Activated naive CD4-positive, alpha-beta T cell (primary cell): ENCODE data around the gene MC4R.
"Not testable (repeated sequence)": the region's sequence is repeated elsewhere in the genome, so short reads cannot be mapped to it uniquely, and the experiment has no call there.

Source experiments
- DNase-seq, 4 experiments: peaks; one replicate each; lab custom pipeline; 2025; lab: John Stamatoyannopoulos, UW

Gene MC4R

GRCh38 chr18:60372596-60372995 is at the start of gene MC4R:
TSS of gene MC4R (minus strand) at chr18:60372775. CDS start at chr18:60372349, 426 bp downstream.
- no peak for DNase-seq

GRCh38 chr18:60422306-60422705 is 49.7 kb upstream of the MC4R start:
- DNase-seq: not testable (repeated sequence)

- DNase-seq: no peak
These were observed 49.0 kb upstream of the MC4R start for GRCh38 chr18:60421356-60422118.

- no peak for DNase-seq
These were observed 45.4 kb upstream of the MC4R start for GRCh38 chr18:60417946-60418345.

GRCh38 chr18:60413944-60414547 is 41.5 kb upstream of the MC4R start:
- no peak for DNase-seq

- no peak for DNase-seq
These were observed 39.1 kb upstream of the MC4R start for GRCh38 chr18:60411715-60412114.

- DNase-seq: no peak
These were observed 34.1 kb upstream of the MC4R start for GRCh38 chr18:60406721-60407120.

GRCh38 chr18:60404486-60405085 is 32.0 kb upstream of the MC4R start:
- DNase-seq: no peak

- no peak for DNase-seq
These were observed 28.8 kb upstream of the MC4R start for GRCh38 chr18:60401346-60401745.

- no peak for DNase-seq
These were observed 19.1 kb upstream of the MC4R start for GRCh38 chr18:60391571-60392226.

- no peak for DNase-seq
These were observed 16.7 kb upstream of the MC4R start for GRCh38 chr18:60389314-60389713.

GRCh38 chr18:60385693-60386092 is 13.1 kb upstream of the MC4R start:
- no peak for DNase-seq

GRCh38 chr18:60383893-60384292 is 11.3 kb upstream of the MC4R start:
- DNase-seq: no peak

- DNase-seq: no peak
These were observed 5.3 kb upstream of the MC4R start for GRCh38 chr18:60377778-60378469.

GRCh38 chr18:60372132-60372531 is 443 bp downstream of the MC4R start:
- no peak for DNase-seq

- no peak for DNase-seq
These were observed 14.1 kb downstream of the MC4R start for GRCh38 chr18:60358516-60358915.

- no peak for DNase-seq
These were observed 21.6 kb downstream of the MC4R start for GRCh38 chr18:60350941-60351340.

GRCh38 chr18:60350150-60350549 is 22.4 kb downstream of the MC4R start:
- no peak for DNase-seq

- no peak for DNase-seq
These were observed 25.0 kb downstream of the MC4R start for GRCh38 chr18:60347526-60348045.

- no peak for DNase-seq
These were observed 33.6 kb downstream of the MC4R start for GRCh38 chr18:60339018-60339417.

- no peak for DNase-seq
These were observed 40.7 kb downstream of the MC4R start for GRCh38 chr18:60331890-60332289.

GRCh38 chr18:60329131-60329530 is 43.4 kb downstream of the MC4R start:
- DNase-seq: no peak
